GM12878 (cell line): ENCODE data around the gene DPP9. TPM values are rescaled to one million over a fixed set of nuclear protein-coding genes. Genes with fewer than 3 reads are reported as not detected.

Experiments used
- ATAC-seq: fragments of 200-7000 bp; cut with Tn5 transposase; 3 replicates; pipeline ENCODE4 v1.9.1; 2020; ENCODE audit warnings: mild to moderate bottlenecking, moderate library complexity
- BruUV-seq: library from RNA; stranded (reverse); fragments of 400-500 nt; replicated peaks from 2 replicates; lab custom pipeline; 2021; lab: Mats Ljungman, UMichigan
- CTCF ChIA-PET: fragments of 300-600 bp; sonication (Branson Sonifier 250); formaldehyde crosslinking; extraction: SDS; loops from one replicate; lab custom pipeline; 2021; ENCODE audit warnings: inconsistent platforms; lab: Yijun Ruan, JAX
- POLR2A ChIA-PET: fragments of 350-600 bp; formaldehyde crosslinking; extraction: SDS; loops from one replicate; lab custom pipeline; 2021; ENCODE audit warnings: inconsistent platforms; lab: Charles Lee
- RAD21 ChIA-PET: fragments of 300-600 bp; sonication (Branson Sonifier 250); formaldehyde crosslinking; loops from one replicate; lab custom pipeline; 2023; ENCODE audit warnings: antibody characterized with exemption; ENCODE audit not compliant: unreplicated experiment; lab: Charles Lee
- SMC1A ChIA-PET: fragments of 300-600 bp; sonication (Branson Sonifier 250); formaldehyde crosslinking; loops from one replicate; lab custom pipeline; 2023; ENCODE audit not compliant: unreplicated experiment, uncharacterized antibody; lab: Charles Lee
- DNase-seq: peaks from one replicate; pipeline ENCODE4 v3.0.0-alpha.2; 2011; ENCODE audit warnings: low read depth, low spot score
- FAIRE-seq: peaks from 3 replicates; lab custom pipeline; 2011; peaks lifted over from hg19 to GRCh38; lab: Jason Lieb, UNC
- H2AFZ ChIP-seq: 2 replicates; pipeline ENCODE4 v1.6.0; 2011; ENCODE audit warnings: low read depth, low read length, control low read depth; ENCODE audit not compliant: control insufficient read depth
- H3K27ac ChIP-seq: 2 replicates; pipeline ENCODE4 v1.5.1; 2011; ENCODE audit warnings: control low read depth; ENCODE audit not compliant: control insufficient read depth, insufficient read depth
- H3K27me3 ChIP-seq, 2 experiments: replicated peaks in 1 of 2; 2 replicates each; pipeline versions ENCODE4 v1.6.0 to v1.6.1; 2011; ENCODE audit warnings: low read length in 1 of 2; ENCODE audit not compliant: control insufficient read depth in 2 of 2, insufficient read depth in 2 of 2
- H3K36me3 ChIP-seq, 2 experiments: 2 replicates each; pipeline ENCODE4 v1.5.1; 2011; ENCODE audit warnings: low read length in 1 of 2; ENCODE audit not compliant: control insufficient read depth in 2 of 2, insufficient read depth in 2 of 2
- H3K4me1 ChIP-seq: 2 replicates; pipeline ENCODE4 v1.6.1; 2011; ENCODE audit warnings: mild to moderate bottlenecking, low read length, moderate library complexity, mixed read lengths; ENCODE audit not compliant: control insufficient read depth, insufficient read depth
- H3K4me2 ChIP-seq: 2 replicates; pipeline ENCODE4 v1.6.0; 2011; ENCODE audit warnings: control low read depth; ENCODE audit not compliant: control insufficient read depth, insufficient read depth
- H3K4me3 ChIP-seq: fragments of 200-600 bp; sonication (generic); 2 replicates; pipeline ENCODE4 v1.5.1; 2016
- H3K79me2 ChIP-seq: 2 replicates; pipeline ENCODE4 v1.6.0; 2011; ENCODE audit warnings: low read length; ENCODE audit not compliant: control insufficient read depth, insufficient read depth
- H3K9ac ChIP-seq: 2 replicates; pipeline ENCODE4 v1.8.0; 2011; ENCODE audit warnings: low read length, control low read depth, mixed read lengths; ENCODE audit not compliant: control insufficient read depth, insufficient read depth
- H3K9me3 ChIP-seq: replicated peaks from 3 replicates; pipeline ENCODE4 v1.5.1; 2011; ENCODE audit warnings: mild to moderate bottlenecking, low read length; ENCODE audit not compliant: control insufficient read depth, insufficient read depth
- H4K20me1 ChIP-seq: 2 replicates; pipeline ENCODE4 v1.6.0; 2011; ENCODE audit not compliant: control insufficient read depth, insufficient read depth
- E4F1 ChIP-seq: fragments of 450-650 bp; IDR thresholded peaks from 2 replicates; pipeline ENCODE4 v1.6.1; 2018; ENCODE audit warnings: borderline replicate concordance, mild to moderate bottlenecking; ENCODE audit not compliant: partially characterized antibody
- POLR2A ChIP-seq: IDR thresholded peaks from 2 replicates; pipeline ENCODE4 v1.6.1; 2011; ENCODE audit warnings: low read depth, mild to moderate bottlenecking, low read length
- WGBS: methylation state at CpG from one replicate; pipeline ENCODE4 v1.1.6; 2016; ENCODE audit warnings: low lambda C conversion rate; ENCODE audit not compliant: insufficient replicate concordance, insufficient coverage; ENCODE audit errors: missing lambda C conversion rate; 5-methylcytosine and 5-hydroxymethylcytosine counted together
- in situ Hi-C: fragments of 300-500 bp; cut with MboI; formaldehyde crosslinking; loops from 9 replicates; pipeline ENCODE4 v1.14.3; 2018; ENCODE audit warnings: mixed read lengths
- intact Hi-C: fragments of 100-400 bp; cut with micrococcal nuclease; formaldehyde crosslinking; loops from one replicate; pipeline ENCODE4 v1.14.2; 2022; ENCODE audit not compliant: unreplicated experiment
- polyA plus RNA-seq, 11 experiments: library from polyadenylated mRNA; depleted of rRNA in 4 of 11; unstranded in 6 of 11; stranded (reverse) in 5 of 11; fragments of >200 nt; fragmentation: Nextera tagmentation in 4 of 11; fragmentation: Illumina TruSeq in 1 of 11; extraction: Ambion mirVana in 4 of 11; extraction: Trizol in 1 of 11; gene quantifications; 1 replicate in 1 of 11; 2 replicates in 10 of 11; pipeline versions ENCODE4 v1.2.1 to v1.2.3, GENCODE V29; 2011 to 2016; ENCODE audit warnings: inconsistent platforms in 2 of 11, missing spikeins in 2 of 11, low read depth in 1 of 11
- total RNA-seq, 4 experiments: library from RNA; depleted of rRNA in 3 of 4; stranded (reverse); fragments of >200 nt in 3 of 4; fragmentation: Illumina TruSeq in 1 of 4; extraction: Trizol in 1 of 4; gene quantifications; 2 replicates each; pipeline versions ENCODE4 v1.2.1 to v1.2.3, GENCODE V29; 2013 to 2021

Gene DPP9
- total and polyA plus RNA-seq, 10 of the 15 experiments (the other 5 are each of a cell fraction or from before 2014, with no cell fraction given) = 0.64 to 58.6 (median 27.6) TPM

GRCh38 chr19:4653793-4654436 is 69.7 kb downstream of the DPP9 start:
- SMC1A ChIA-PET = no interaction called here

More at GRCh38 chr19:4653793-4654436, 69.7 kb downstream of the DPP9 start:
- POLR2A ChIA-PET = no interaction called here
- no peak for DNase-seq
- no peak overlapping the region for H3K27ac ChIP-seq
- no peaks in the 10 kb centered on the region for H3K4me1 ChIP-seq
- H4K20me1 ChIP-seq = no peaks in the 10 kb centered on the region
- H3K9me3 ChIP-seq = no peaks in the 10 kb centered on the region
- FAIRE-seq = no peak
- no peak for ATAC-seq
- H3K4me2 ChIP-seq = no peak overlapping the region
- H3K9ac ChIP-seq = no peak overlapping the region
- RAD21 ChIA-PET = no interaction called here
- no TSS peak for BruUV-seq
- intact Hi-C loops (no loop called here), in situ Hi-C loops (no loop called here)
- CTCF ChIA-PET = no interaction called here
- H2AFZ ChIP-seq = no peak overlapping the region
- no peak overlapping the region for H3K4me3 ChIP-seq
- peak; percentile 27 for TF ChIP-seq POLR2A
- no peak for TF ChIP-seq E4F1
- 95% methylated on average over 13 of the region's 13 CpGs for WGBS
- H3K79me2 ChIP-seq = no peaks in the 10 kb centered on the region; the same call in 1 of the 2 replicates
- H3K36me3 ChIP-seq = peaks cover 8 to 9% of the 10 kb centered on the region in 2 experiments; a peak in 3 of 4 replicates
- H3K27me3 ChIP-seq = no peaks in the 10 kb centered on the region
